HG03097 (cell line): ENCODE results near the gene PHF14.
A peak's percentile ranks its signal among the peaks of the same experiment; 100 is the strongest.
"Not testable (repeated sequence)": the region's sequence is repeated elsewhere in the genome, so short reads cannot be mapped to it uniquely, and the experiment has no call there.

Experiments used
- ATAC-seq: cut with Tn5 transposase; IDR thresholded peaks from one replicate; pipeline ENCODE4 v1.9.1; 2021; ENCODE audit not compliant: unreplicated experiment, low FRiP score

Gene PHF14

GRCh38 chr7:10973061-10973941 lies at the start of gene PHF14:
PHF14 (plus strand) TSS chr7:10973872; CDS start chr7:10974324, 452 bp downstream.
- ATAC-seq: peak; percentile 99

GRCh38 chr7:10924370-10924769 lies 49.3 kb upstream of the PHF14 start:
- no peak for ATAC-seq

- ATAC-seq: not testable (repeated sequence)
These were observed 45.5 kb upstream of the PHF14 start for GRCh38 chr7:10928203-10928602.

GRCh38 chr7:10930551-10930950 lies 43.1 kb upstream of the PHF14 start:
- ATAC-seq: no peak

- no peak for ATAC-seq
These were observed 42.5 kb upstream of the PHF14 start for GRCh38 chr7:10931161-10931560.

GRCh38 chr7:10934292-10934691 lies 39.4 kb upstream of the PHF14 start:
- no peak for ATAC-seq

GRCh38 chr7:10939237-10939910 lies 34.3 kb upstream of the PHF14 start:
- peak; percentile 21 for ATAC-seq

GRCh38 chr7:10939911-10940703 lies 33.6 kb upstream of the PHF14 start:
- ATAC-seq: peak; percentile 94

- no peak for ATAC-seq
These were observed 32.8 kb upstream of the PHF14 start for GRCh38 chr7:10940704-10941355.

- no peak for ATAC-seq
These were observed 23.2 kb upstream of the PHF14 start for GRCh38 chr7:10950494-10950893.

- not testable (repeated sequence) for ATAC-seq
These were observed 22.6 kb upstream of the PHF14 start for GRCh38 chr7:10950974-10951578.

- ATAC-seq: no peak
These were observed 21.1 kb upstream of the PHF14 start for GRCh38 chr7:10952588-10952987.

- ATAC-seq: not testable (repeated sequence)
These were observed 20.5 kb upstream of the PHF14 start for GRCh38 chr7:10953078-10953750.

- no peak for ATAC-seq
These were observed 17.1 kb upstream of the PHF14 start for GRCh38 chr7:10956528-10956927.

GRCh38 chr7:10960242-10960641 lies 13.4 kb upstream of the PHF14 start:
- not testable (repeated sequence) for ATAC-seq

GRCh38 chr7:10965016-10965415 lies 8.7 kb upstream of the PHF14 start:
- ATAC-seq: not testable (repeated sequence)

GRCh38 chr7:10972174-10972573 lies 1.5 kb upstream of the PHF14 start:
- ATAC-seq: no peak

GRCh38 chr7:10973942-10974911 lies 555 bp downstream of the PHF14 start:
- ATAC-seq: peak; percentile 15
